Breast epithelium (tissue), 4 donors: Measurements from ENCODE around the gene ZDHHC24. TPM values are rescaled to one million over a fixed set of nuclear protein-coding genes. Genes with fewer than 3 reads are reported as not detected.

Source experiments
- DNase-seq, 2 donors: peaks; one replicate each; pipeline ENCODE4 v3.0.0-alpha.2; 2019; ENCODE audit warnings: low spot score in 2 of 2
- H3K27ac ChIP-seq, 2 donors: fragments of 200-600 bp; sonication (generic) in 1 of 2; one replicate each; pipeline ENCODE4 v1.5.1; 2016 to 2019; ENCODE audit warnings: mild to moderate bottlenecking in 1 of 2
- H3K27me3 ChIP-seq, 2 donors: fragments of 200-600 bp; sonication (generic) in 1 of 2; one replicate each; pipeline versions ENCODE4 v1.5.1 to v1.6.0; 2017 to 2019; ENCODE audit warnings: control low read depth in 1 of 2, mild to moderate bottlenecking in 1 of 2
- H3K36me3 ChIP-seq: fragments of 200-600 bp; one replicate; pipeline ENCODE4 v1.5.1; 2019
- H3K4me1 ChIP-seq, 2 donors: fragments of 200-600 bp; sonication (generic); one replicate each; pipeline ENCODE4 v1.5.1; 2016 to 2019; ENCODE audit warnings: control low read depth in 1 of 2
- H3K4me3 ChIP-seq, 3 donors: fragments of 200-600 bp; sonication (generic); 1 replicate in 2 of 3; 2 replicates in 1 of 3; pipeline ENCODE4 v1.5.1; 2016 to 2019; ENCODE audit warnings: mild to moderate bottlenecking in 3 of 3, moderate library complexity in 2 of 3
- H3K9me3 ChIP-seq, 2 donors: fragments of 200-600 bp; sonication (generic) in 1 of 2; one replicate each; pipeline ENCODE4 v1.5.1; 2016 to 2019; ENCODE audit warnings: control low read depth in 1 of 2
- POLR2A ChIP-seq: fragments of 450-650 bp; IDR thresholded peaks from one replicate; pipeline ENCODE4 v1.6.1; 2016; ENCODE audit warnings: antibody characterized with exemption, mild to moderate bottlenecking, moderate library complexity
- POLR2AphosphoS5 ChIP-seq, 3 donors: sonication (generic); formaldehyde crosslinking; IDR thresholded peaks; one replicate each; pipeline ENCODE4 v1.6.1; 2017; ENCODE audit warnings: antibody characterized with exemption in 3 of 3
- intact Hi-C: fragments of 100-400 bp; cut with DNase I; formaldehyde crosslinking; loops from one replicate; pipeline ENCODE4 v1.15.1; 2023; ENCODE audit warnings: low total_unique reads
- total RNA-seq, 3 donors: library from RNA; depleted of rRNA; stranded (reverse); fragments of >200 nt; gene quantifications; one replicate each; pipeline ENCODE4 v1.1.0, GENCODE V29; 2016
- TF ChIP-seq, protein P1 (sequence below), 3 donors: fragments of 450-650 bp; IDR thresholded peaks; one replicate each; pipeline ENCODE4 v1.5.1; 2016 to 2017; ENCODE audit warnings: antibody characterized with exemption in 3 of 3, mild to moderate bottlenecking in 3 of 3, moderate library complexity in 3 of 3

The ZDHHC24 gene
- total RNA-seq, 3 donors from 2014 or later: 12.9 to 20.0 (median 14.1) TPM

DNA sequence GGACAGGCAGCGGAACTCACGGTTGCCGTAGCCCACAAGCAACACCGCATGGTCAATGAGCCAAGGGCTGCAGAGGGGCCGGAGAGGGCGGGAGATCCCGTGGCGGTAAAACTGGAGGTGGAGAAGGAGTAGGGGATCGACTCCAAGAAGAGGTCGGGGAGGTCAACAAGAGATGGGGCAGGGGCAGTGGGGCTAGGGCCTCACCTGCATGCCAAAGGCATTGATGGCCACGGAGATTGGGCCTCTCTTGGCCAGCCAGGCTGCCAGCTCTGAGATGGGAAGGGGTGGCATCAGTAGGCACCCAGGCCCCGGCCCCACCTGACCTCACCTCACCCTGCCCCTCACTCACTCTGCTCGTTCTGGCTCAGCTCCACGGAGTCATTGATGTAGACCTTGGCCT, 18.7 kb upstream of the ZDHHC24 start:
- TF ChIP-seq, protein P1, sequence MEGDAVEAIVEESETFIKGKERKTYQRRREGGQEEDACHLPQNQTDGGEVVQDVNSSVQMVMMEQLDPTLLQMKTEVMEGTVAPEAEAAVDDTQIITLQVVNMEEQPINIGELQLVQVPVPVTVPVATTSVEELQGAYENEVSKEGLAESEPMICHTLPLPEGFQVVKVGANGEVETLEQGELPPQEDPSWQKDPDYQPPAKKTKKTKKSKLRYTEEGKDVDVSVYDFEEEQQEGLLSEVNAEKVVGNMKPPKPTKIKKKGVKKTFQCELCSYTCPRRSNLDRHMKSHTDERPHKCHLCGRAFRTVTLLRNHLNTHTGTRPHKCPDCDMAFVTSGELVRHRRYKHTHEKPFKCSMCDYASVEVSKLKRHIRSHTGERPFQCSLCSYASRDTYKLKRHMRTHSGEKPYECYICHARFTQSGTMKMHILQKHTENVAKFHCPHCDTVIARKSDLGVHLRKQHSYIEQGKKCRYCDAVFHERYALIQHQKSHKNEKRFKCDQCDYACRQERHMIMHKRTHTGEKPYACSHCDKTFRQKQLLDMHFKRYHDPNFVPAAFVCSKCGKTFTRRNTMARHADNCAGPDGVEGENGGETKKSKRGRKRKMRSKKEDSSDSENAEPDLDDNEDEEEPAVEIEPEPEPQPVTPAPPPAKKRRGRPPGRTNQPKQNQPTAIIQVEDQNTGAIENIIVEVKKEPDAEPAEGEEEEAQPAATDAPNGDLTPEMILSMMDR (IDR thresholded peaks at IDR 0.05): no peak
- TF ChIP-seq POLR2A (no peak), POLR2AphosphoS5 (IDR thresholded peaks at IDR 0.05) (no peak)
- no peak for DNase-seq
- no peak overlapping the region for H3K4me3 ChIP-seq
- intact Hi-C loops: no loop called here
- H3K9me3 ChIP-seq: no peaks in the 10 kb centered on the region
- no peak overlapping the region for H3K27ac ChIP-seq
- H3K27me3 ChIP-seq: no peaks in the 10 kb centered on the region
- no peaks in the 10 kb centered on the region for H3K4me1 ChIP-seq
- no peaks in the 10 kb centered on the region for H3K36me3 ChIP-seq

DNA sequence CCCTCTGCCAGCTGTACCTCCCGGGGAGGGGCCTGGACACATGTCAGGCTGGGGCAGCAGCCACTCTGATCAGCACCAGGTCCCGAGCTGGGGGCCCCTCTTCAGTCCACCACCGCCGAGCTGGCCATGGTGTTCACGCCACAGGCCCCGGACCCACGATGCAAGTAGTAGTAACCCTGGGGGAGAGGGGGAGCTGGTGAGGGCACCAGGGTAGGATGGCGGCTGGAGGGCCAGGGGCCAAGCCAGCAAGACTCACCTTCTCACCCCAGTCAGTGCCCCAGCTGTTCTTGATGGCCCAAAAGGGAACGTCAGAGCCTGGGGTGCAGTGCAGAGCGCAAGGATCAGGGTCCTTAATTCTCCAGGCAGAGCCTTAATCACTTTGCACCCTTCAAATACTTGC, 18.0 kb upstream of the ZDHHC24 start:
- Histone ChIP-seq H3K27ac (no peak overlapping the region), H3K4me1 (no peaks in the 10 kb centered on the region), H3K36me3 (no peaks in the 10 kb centered on the region), H3K9me3 (no peaks in the 10 kb centered on the region), H3K27me3 (no peaks in the 10 kb centered on the region), H3K4me3 (no peak overlapping the region)
- intact Hi-C loops: no loop called here
- TF ChIP-seq POLR2A (no peak), POLR2AphosphoS5 (IDR thresholded peaks at IDR 0.05) (no peak)
- TF ChIP-seq, protein P1 (IDR thresholded peaks at IDR 0.05): no peak
- no peak for DNase-seq

DNA sequence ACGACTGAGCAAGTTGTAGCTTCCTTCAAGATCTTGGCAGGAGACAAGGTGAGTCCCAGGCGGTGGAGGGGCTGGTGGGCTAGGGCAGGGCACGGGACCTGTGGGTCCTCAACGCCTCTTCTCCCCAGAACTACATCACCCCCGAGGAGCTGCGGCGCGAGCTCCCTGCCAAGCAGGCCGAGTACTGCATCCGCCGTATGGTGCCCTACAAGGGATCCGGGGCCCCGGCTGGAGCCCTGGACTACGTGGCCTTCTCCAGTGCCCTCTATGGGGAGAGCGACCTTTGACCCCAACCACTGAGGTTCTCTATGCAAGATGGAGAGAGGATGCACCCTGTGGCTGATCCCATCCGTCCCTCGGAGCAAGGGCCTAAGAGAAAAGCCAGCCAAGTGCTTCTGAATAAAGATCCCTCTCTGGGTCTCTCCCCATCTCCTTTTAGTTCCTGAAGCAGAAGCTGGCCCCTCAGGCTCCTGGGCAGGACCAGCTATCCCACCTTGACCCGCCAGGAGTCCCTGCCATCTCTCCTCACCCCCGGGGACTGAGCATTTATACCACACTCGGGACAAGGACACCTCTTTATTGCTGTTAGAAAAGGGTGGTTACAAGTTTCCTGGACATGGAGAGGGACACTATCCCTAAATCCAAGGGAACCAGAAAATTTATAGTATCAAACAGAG, 17.2 kb upstream of the ZDHHC24 start:
- Histone ChIP-seq H3K27ac (no peak overlapping the region), H3K9me3 (no peaks in the 10 kb centered on the region), H3K4me3 (no peak overlapping the region), H3K4me1 (no peaks in the 10 kb centered on the region), H3K27me3 (peaks cover 0 to 2% of the 10 kb centered on the region in 2 donors), H3K36me3 (no peaks in the 10 kb centered on the region)
- intact Hi-C loops: no loop called here
- TF ChIP-seq POLR2A: no peak
- TF ChIP-seq, protein P1 (IDR thresholded peaks at IDR 0.05): no peak
- no peak for TF ChIP-seq POLR2AphosphoS5 (IDR thresholded peaks at IDR 0.05)
- DNase-seq: no peak

DNA sequence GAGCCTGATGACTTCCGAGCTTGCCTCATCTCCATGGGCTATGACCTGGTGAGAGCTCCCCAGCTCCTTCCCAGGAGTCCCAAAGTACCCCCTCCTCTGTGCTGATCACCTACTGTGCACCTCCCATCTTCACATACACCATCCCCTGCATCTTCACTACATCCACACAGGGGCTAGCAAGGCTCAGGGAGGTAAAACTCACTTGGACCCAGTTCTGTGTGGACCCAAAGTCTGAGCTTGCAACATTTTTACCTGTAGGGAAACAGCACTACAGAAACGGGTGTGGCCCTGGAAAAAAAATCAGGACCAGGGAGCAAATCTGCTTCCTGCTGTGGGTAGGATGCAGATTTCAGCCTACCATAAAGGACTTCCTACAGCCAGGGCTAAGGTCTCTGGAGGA, 16.4 kb upstream of the ZDHHC24 start:
- Histone ChIP-seq H3K4me3 (no peak overlapping the region), H3K27me3 (peaks cover 0 to 4% of the 10 kb centered on the region in 2 donors), H3K36me3 (no peaks in the 10 kb centered on the region), H3K4me1 (no peaks in the 10 kb centered on the region), H3K27ac (no peak overlapping the region), H3K9me3 (no peaks in the 10 kb centered on the region)
- no peak for DNase-seq
- no peak for TF ChIP-seq POLR2AphosphoS5 (IDR thresholded peaks at IDR 0.05)
- TF ChIP-seq, protein P1 (IDR thresholded peaks at IDR 0.05): no peak
- intact Hi-C loops: no loop called here

DNA sequence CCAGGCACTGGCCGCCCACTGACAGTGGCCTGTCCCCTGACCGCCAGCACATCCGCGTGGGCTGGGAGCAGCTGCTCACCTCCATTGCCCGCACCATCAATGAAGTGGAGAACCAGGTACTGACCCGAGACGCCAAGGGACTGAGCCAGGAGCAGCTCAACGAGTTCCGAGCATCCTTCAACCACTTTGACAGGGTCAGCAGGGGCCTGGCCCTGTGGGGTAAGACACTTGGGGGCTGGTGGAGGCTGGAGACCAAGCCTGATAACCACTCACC, 16.1 kb upstream of the ZDHHC24 start:
- H3K27ac ChIP-seq: no peak overlapping the region
- no peak overlapping the region for H3K4me3 ChIP-seq
- TF ChIP-seq POLR2AphosphoS5 (IDR thresholded peaks at IDR 0.05) (no peak), POLR2A (no peak)
- TF ChIP-seq, protein P1 (IDR thresholded peaks at IDR 0.05): no peak
- DNase-seq: no peak
- H3K36me3 ChIP-seq: no peaks in the 10 kb centered on the region
- peaks cover 0 to 4% of the 10 kb centered on the region in 2 donors for H3K27me3 ChIP-seq
- intact Hi-C loops: no loop called here
- H3K9me3 ChIP-seq: no peaks in the 10 kb centered on the region
- H3K4me1 ChIP-seq: no peaks in the 10 kb centered on the region
